ENCODE results near the gene GMCL2. TPM values are rescaled to one million over a fixed set of nuclear protein-coding genes. Genes with fewer than 3 reads are reported as not detected.
A peak's percentile ranks its signal among the peaks of the same experiment; 100 is the strongest.

GMCL2 gene
- total and polyA plus RNA-seq, 9 of the 15 experiments (the other 6 are each of a cell fraction or from before 2014, with no cell fraction given), result 0.04 TPM; not detected in 8

GRCh38 chr5:178204182-178204934 lies 17.2 kb upstream of the GMCL2 start, which contains the start of gene HNRNPAB (continued):
- TF ChIP-seq PBX2 (CRISPR knock-in tag; IDR thresholded peaks at IDR 0.05; ENCODE audit: low read depth) (peak; percentile 95), PBX2 (tag; conservative IDR thresholded peaks at IDR 0.05; ENCODE audit: low read depth) (peak; percentile 98), PHF21A (IDR thresholded peaks at IDR 0.05; ENCODE audit: borderline replicate concordance, low read depth) (no peak), ZNF75A (CRISPR knock-in tag; IDR thresholded peaks at IDR 0.05) (no peak), NONO (IDR thresholded peaks at IDR 0.05; ENCODE audit: low read depth in 2 of 2, low read length in 1 of 2) (peak; percentile 74 to 100), FOXK2 (conservative IDR thresholded peaks at IDR 0.05 in 1 of 2, IDR thresholded peaks at IDR 0.05 in 1 of 2; ENCODE audit: low read depth in 2 of 2) (peak; percentile 16 to 62; a peak in 3 of 4 replicates), ZNF780A (CRISPR knock-in tag; IDR thresholded peaks at IDR 0.05) (no peak), ELF1 (tag; IDR thresholded peaks at IDR 0.05) (no peak), TRIM25 (IDR thresholded peaks at IDR 0.05; ENCODE audit: borderline replicate concordance) (no peak), CREB3L1 (IDR thresholded peaks at IDR 0.05; ENCODE audit: borderline replicate concordance, low read depth) (peak; percentile 73; the same call in 1 of the 2 replicates), BACH1 (tag; IDR thresholded peaks at IDR 0.05) (no peak), TBP (optimal IDR thresholded peaks at IDR 0.05; ENCODE audit: low read depth, low read length) (no peak), ZNF507 (tag; conservative IDR thresholded peaks at IDR 0.05) (no peak), ZC3H11A (IDR thresholded peaks at IDR 0.05; ENCODE audit: low read depth, low read length) (no peak; the same call in 1 of the 2 replicates), DMBX1 (CRISPR knock-in tag; IDR thresholded peaks at IDR 0.05; ENCODE audit: borderline replicate concordance) (no peak), MTF1 (CRISPR knock-in tag; IDR thresholded peaks at IDR 0.05; ENCODE audit: borderline replicate concordance) (no peak), PKNOX1 (IDR thresholded peaks at IDR 0.05) (peak; percentile 99), PPARD (CRISPR knock-in tag; IDR thresholded peaks at IDR 0.05) (no peak), HDAC1 (IDR thresholded peaks at IDR 0.05) (peak in 1 of 2 experiments; percentile 94; a peak in 2 of 4 replicates), FOSL1 (tag; conservative IDR thresholded peaks at IDR 0.05) (no peak), NR3C1 (CRISPR knock-in tag; IDR thresholded peaks at IDR 0.05) (no peak), LARP7 (IDR thresholded peaks at IDR 0.05) (no peak), TRIM24 (IDR thresholded peaks at IDR 0.05) (no peak)

Measured in K562 (cell line).